Epithelial cell of esophagus (primary cell): ENCODE measurements around the gene PRSS21.

ENCODE experiments used
- DNase-seq: peaks from one replicate; pipeline ENCODE4 v3.0.0; 2010; ENCODE audit warnings: low read depth
- H3K4me3 ChIP-seq: 2 replicates; pipeline ENCODE4 v1.5.1; 2011; ENCODE audit warnings: mild to moderate bottlenecking, low read length, control low read depth
- TF ChIP-seq, protein P1 (sequence below): IDR thresholded peaks from 2 replicates; pipeline ENCODE4 v1.5.1; 2011; ENCODE audit warnings: low read depth, mild to moderate bottlenecking, low read length, control low read depth, inconsistent platforms; ENCODE audit not compliant: insufficient read depth; ENCODE audit errors: missing control alignments

The PRSS21 gene

DNA sequence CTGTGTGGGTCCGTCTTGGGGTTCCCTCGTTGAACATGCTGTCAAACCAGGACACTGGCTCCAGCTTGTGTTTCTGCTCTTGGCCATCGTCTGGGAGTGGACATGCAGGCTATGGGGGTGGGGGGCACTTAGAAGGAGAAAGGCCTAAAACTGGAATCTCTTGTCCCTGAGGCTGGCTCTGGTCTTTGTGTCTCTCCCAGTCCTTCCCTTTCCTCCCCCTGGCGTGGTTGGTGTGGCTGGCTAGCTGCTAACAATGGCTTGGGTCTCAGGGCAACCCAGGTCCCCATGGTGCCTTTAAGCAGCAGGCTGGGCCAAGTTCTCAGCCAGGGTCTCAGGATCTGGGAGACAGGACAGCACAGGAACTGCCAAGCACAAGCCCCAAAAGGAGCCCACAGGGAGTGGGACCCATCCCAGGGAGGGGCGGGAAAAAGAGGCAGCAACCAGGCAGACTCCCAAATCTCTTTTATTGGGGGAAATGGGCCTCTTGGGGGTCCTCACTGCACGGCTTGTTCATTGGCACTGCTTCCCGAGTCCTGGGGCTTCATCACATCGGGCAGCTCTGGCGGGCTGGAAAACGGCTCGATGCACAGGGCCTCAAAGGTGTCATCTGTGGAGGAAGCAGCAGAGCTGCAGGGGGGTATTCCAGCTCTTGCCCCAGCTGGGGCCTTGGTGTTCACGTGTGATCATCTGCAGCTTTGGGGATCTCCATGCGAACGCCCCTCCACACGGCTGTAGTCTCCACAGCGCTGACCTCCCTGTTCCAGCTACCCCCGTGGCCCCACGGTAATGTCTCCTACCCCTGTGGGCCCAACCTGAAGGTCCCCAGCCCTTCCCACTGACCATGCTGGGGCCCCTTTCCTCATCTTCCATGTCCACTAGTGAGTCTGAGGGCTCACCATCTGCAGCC, 45.3 kb upstream of the PRSS21 start:
- DNase-seq = no peak
- H3K4me3 ChIP-seq = no peak overlapping the region
- TF ChIP-seq, protein P1, sequence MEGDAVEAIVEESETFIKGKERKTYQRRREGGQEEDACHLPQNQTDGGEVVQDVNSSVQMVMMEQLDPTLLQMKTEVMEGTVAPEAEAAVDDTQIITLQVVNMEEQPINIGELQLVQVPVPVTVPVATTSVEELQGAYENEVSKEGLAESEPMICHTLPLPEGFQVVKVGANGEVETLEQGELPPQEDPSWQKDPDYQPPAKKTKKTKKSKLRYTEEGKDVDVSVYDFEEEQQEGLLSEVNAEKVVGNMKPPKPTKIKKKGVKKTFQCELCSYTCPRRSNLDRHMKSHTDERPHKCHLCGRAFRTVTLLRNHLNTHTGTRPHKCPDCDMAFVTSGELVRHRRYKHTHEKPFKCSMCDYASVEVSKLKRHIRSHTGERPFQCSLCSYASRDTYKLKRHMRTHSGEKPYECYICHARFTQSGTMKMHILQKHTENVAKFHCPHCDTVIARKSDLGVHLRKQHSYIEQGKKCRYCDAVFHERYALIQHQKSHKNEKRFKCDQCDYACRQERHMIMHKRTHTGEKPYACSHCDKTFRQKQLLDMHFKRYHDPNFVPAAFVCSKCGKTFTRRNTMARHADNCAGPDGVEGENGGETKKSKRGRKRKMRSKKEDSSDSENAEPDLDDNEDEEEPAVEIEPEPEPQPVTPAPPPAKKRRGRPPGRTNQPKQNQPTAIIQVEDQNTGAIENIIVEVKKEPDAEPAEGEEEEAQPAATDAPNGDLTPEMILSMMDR = no peak

DNA sequence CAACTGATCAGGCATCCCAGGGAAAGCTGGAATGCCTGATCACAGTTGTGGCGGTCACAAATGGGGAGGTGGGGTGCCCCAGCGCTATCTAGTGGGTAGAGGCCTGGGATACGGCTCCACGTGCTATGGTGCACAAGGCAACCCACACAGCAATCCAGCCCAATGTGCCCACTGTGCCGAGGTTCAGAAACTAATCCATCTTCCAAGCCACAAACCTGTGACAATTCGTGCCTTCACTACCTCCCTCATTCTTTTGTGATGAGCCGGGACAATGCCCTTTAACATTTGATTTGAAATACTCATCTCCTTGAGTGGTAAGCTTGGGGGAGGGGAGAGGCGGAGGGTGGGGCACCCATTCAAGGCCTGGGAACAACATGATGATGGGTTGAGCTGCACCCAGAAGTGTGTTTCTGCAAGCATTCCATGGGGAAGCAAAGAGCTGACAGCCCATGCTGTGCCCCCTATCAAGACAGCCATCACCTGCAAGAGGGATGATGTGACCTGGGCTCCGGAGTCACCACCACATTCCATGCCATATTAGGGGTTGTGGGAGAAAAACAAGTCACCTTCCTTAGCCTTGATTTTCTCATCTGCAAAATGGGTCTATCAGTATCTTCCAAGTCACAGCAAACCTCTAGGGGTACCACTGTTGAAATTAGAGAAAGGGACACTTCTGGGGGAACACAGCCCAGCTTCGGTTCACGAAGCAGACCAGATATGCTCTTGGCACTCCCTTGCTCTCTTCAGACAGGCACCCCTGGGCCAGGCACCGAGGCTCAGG, 43.7 kb upstream of the PRSS21 start:
- no peak overlapping the region for H3K4me3 ChIP-seq
- TF ChIP-seq, protein P1 = no peak
- DNase-seq = peak; percentile 53

DNA sequence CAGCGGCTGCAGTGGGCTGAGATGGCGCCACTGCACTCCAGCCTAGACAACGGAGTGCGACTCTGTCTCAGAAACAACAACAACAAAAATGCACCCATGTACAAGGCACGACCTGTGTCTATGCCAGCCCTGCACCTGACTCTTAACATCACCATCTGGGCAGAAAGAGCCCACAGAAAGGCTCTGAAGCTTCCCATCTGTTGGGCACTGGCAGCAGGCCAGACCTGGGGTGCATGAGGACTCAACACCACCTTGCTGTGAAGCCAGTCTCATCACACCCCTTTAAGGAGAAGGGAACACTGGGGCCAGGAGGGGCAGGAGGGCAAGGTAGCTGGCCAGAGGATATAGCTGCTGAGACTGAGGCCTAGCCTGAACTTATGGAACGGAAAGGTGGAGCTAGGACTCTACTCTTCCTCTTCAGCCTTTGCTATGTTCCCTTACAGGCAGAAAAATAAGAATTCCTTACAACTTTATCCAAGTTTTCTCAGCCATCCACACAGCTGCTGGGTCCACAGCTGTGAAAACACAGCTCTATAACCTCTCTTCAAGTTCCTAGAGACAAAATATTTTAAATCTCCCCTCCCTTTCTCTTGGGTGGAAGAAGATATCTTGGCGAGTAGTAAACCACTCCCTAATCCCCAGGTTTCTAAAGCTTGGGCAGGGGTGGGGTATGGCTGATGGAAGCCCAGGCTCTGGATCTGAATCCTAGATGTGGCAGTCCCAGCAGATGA, 42.7 kb upstream of the PRSS21 start:
- TF ChIP-seq, protein P1 = no peak
- DNase-seq = no peak
- no peak overlapping the region for H3K4me3 ChIP-seq

DNA sequence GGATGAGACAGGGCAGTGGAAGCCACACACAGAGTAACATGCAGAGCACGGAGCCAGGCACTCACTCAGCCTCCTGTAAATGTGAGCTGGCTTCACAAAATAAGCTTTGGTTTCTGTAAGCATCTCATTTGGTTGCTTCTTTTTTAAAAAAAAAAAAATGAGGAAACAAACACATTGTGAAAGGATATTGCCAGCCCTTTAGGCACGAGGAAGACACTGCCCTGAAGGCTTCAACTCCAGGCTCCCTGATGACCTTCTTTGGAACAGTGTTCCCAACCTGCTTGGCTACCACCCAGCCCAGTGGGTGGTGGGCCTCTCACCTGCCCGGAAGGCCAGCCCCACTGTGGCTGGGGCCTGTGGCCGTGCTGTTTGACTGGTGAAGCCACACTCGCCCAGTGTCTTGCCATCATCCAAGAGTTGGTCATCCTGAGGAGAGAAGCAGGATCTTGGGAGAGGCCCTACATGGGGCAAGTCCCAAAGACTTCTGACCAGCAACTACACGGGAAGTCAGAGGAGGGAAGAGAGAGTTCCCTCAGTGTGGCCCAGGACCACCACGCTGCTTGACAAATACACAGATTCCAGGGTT, 41.8 kb upstream of the PRSS21 start:
- H3K4me3 ChIP-seq = peak overlapping the region; percentile 92
- DNase-seq = no peak
- TF ChIP-seq, protein P1 = no peak

GRCh38 chr16:2775765-2776499, 41.1 kb upstream of the PRSS21 start:
- TF ChIP-seq, protein P1 = no peak
- peak overlapping the region; percentile 92 for H3K4me3 ChIP-seq
- DNase-seq = no peak
